Measurements from ENCODE around the gene DNAJC12.
"Not testable (repeated sequence)": the region's sequence is repeated elsewhere in the genome, so short reads cannot be mapped to it uniquely, and the experiment has no call there.

The DNAJC12 gene

DNA sequence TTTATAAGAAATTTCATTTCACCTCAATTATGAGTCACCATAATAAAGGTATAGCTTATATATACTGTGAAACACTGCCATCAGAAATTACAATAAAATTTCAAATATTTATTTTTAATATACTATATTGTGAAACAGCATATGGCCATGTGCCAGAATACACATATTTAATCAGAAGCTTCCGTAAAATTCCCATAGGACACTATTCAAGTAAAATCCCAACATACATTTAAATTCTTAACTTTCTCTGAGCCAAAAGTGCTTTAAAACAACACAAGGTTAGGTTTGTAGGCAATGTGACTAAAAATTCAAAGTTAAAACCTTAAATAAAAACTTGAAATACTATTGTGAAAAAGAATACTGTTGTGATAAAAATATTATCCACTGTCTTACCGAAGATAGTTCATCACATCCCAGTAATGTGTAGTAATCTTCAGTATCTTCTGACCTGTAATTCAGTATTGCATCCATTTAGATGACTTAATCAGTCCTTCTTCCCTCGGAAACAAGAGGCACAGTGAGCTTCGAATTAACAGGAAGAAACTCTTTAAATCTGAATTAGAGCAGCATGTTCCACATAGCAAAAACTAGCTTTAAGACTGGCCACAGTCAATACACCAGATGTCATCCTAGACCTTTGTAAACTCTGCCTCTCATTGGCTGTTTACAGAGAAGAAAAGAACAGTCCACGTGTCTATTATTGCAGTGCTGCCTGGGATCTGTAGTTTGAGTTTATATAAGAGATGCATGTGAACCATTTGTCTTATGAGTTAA lies at the start of gene DNAJC12:
DNAJC12 (minus strand) TSS at position 648 of the 774 bp plus-strand sequence; CDS start at position 471, 177 bp downstream.
- no peak for DNase-seq

DNA sequence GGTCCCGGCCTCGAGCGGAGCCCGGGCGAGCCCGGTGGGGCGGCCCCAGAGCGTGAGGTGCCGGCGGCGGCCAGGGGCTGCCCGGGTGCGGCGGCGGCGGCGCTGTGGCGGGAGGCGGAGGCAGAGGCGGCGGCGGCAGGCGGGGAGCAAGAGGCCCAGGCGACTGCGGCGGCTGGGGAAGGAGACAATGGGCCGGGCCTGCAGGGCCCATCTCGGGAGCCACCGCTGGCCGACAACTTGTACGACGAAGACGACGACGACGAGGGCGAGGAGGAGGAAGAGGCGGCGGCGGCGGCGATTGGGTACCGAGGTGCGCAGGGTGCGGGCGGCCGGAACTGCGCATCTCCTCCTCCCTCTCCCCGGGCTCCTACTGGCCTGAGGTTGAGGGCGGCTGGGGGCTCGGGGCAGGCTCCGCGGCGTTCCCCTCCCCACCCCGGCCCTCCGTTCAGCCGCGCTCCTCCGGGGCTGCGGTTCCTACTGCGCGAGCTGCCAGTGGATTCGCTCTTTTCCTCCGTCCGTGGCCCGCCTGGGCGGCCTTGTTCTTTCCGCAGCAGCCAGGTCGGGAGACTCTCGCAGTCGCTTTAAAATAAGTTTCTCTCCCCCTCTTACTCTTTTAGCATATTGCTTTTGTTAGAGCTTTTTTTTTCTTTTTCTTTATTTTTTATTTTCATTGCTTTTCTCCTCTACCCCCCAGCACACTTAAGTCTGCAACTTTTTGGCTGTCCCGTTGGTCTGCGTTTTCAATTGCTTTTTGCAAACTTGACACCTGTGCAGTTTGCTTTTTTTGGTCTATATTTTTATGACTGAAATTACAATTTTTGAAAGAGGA lies 47.1 kb upstream of the DNAJC12 start:
- DNase-seq, result peak; percentile 92

DNA sequence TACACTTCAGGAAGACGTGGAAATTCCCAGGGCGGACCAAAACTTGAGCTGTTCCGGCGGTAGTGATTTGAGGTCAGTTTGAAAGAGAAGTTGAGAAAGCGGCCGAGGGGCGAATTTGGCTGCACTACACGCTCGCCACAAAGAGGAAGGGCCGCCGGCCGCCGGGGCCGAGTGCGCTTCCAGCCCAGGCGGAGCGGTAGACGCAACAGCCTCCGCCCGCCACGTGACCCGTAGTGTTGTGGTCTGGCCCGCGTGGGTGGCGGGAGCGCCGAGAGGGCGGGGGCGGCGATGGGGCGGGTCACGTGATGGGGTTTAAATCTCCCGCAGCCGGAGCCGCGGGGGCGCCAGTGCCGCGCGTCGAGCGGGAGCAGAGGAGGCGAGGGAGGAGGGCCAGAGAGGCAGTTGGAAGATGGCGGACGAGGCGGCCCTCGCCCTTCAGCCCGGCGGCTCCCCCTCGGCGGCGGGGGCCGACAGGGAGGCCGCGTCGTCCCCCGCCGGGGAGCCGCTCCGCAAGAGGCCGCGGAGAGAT lies 46.4 kb upstream of the DNAJC12 start, which contains the start of gene SIRT1:
SIRT1 (plus strand) TSS at position 344 of the 529 bp plus-strand sequence; CDS start at position 410, 66 bp downstream.
- DNase-seq, result peak; percentile 98

DNA sequence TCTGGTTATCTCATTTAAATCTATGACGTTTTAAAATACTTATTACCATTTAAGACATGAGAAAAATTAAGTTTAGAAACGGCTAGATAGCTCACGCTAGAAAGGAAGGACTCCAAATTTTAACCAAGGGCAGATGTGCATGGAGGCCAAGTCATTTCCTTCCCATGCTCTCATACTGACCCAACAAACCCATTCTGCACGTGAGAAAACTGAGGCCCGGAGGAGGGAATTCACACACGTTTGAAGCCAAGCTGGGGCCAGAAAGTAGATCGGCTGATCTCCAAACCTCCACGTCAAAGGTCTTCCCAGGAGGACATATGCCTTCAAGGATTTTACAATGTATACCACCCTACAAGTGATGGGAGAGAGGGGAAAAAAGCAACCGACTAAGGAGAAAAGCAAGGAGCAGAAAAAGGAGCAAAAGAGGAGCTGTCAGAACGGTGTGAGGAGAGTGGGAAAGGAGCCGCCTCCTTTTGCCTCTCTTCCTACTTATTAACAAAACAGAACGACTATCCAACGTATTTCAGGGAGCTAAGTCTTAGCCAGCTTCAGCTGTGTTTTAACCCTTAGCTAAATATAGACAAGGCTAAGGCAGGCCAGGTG lies 45.8 kb upstream of the DNAJC12 start:
- DNase-seq, result no peak

DNA sequence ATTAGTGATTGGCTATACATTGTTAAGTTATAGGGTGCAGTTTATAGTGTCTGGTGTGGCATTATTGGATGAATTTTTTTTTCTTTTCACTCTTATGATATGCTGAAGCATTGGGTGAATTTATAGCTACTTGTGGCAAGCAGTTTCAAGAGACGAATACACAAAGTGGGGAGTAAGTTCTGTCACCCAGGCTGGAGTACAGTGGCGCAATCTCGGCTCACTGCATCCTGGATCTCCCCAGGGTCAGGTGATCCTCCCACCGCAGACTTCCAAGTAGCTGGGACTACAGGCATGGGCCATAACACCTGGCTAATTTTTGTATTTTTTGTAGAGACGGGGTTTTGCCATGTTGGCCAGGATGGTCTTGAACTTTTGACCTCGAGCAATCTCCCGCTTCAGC lies 40.1 kb upstream of the DNAJC12 start:
- no peak for DNase-seq

DNA sequence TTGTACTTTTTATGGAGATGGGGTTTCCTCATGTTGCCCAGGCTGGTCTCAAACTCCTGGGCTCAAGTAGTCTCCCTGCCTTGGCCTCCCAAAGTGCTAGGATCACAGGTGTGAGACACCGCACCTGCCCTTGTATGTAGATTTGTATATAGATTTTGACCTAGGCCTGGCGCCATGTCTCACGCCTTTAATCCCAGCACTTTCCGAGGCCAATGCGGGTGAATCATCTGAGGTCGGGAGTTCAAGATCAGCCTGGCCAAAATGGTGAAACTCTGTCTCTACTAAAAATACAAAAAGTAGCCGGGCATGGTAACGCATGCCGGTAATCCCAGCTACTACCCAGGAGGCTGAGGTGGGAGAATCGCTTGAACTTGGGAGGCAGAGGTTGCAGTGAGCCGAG lies 39.4 kb upstream of the DNAJC12 start:
- not testable (repeated sequence) for DNase-seq

DNA sequence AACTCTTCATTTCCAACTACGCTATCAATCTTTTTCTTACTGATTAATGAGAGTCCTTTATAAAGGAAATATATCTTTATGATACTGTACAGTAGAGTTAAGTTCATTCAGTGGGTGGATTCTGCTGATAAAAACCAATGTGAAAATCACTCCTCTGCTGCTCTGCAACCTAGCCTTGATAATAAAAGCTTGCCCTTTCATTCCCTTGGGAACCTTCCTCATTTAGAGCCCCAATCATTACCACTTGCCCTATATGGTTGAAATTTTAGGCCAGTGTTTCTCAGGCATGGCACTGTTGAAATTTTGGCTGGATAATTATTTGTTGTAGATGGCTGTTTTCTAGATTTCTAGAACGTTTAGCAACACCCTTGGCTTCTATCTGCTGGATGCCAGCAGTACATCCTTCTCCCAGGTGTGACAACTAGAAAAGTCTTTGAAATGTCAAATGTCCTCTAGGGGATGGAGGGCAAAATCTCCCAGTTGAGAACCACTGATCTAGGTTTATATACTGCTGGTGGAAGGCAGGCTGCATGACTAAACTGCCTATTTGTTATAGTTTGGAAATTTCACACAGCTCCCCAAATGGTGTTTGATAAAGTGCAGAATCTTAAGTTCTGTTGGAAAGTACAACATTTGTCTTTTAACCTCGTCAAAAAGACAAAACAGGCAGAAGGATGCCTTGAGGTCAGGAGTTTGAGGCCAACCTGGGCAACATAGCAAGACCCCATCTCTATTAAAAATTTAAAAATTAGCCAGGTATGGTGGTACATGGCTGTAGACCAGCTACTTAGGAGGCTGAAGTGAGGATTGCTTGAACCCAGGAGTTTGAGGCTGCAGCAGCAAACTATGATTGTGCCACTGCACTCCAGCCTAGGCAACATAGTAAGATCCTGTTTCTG lies 37.6 kb upstream of the DNAJC12 start:
- DNase-seq, result no peak

DNA sequence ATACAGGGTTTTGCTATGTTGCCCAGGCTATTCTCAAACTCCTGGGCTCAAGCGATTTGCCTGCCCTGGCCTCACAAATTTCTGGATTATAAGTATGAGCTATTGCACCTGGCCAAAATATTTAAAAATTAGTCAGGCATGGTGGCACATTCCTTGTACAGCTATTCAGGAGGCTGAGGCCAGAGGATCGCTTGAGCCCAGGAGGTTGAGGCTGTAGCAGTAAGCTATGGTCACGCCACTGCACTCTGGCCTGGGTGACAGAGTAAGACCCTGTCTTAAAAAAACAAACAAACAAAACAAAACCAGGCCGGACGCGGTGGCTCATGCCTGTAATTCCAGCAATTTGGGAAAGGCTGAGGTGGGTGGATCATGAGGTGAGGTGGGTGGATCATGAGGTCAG lies 32.0 kb upstream of the DNAJC12 start:
- no peak for DNase-seq

DNA sequence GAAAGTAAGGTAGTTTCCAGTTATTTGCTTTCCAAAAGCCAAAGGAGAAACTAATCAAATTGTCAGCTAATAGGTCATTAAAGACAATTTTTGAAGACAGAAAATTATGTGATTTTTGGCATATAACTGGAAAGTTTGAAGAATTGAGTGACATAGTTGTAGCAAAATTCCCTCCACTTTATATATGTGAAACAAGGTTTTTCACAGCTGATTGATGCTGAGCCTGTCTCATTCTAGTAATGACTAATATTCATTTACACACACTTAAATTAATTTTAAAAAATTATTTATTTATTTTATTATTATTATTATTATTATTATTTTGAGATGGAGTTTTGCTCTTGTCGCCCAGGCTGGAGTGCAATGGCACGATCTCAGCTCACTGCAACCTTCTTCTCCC lies 30.1 kb upstream of the DNAJC12 start:
- DNase-seq, result no peak

DNA sequence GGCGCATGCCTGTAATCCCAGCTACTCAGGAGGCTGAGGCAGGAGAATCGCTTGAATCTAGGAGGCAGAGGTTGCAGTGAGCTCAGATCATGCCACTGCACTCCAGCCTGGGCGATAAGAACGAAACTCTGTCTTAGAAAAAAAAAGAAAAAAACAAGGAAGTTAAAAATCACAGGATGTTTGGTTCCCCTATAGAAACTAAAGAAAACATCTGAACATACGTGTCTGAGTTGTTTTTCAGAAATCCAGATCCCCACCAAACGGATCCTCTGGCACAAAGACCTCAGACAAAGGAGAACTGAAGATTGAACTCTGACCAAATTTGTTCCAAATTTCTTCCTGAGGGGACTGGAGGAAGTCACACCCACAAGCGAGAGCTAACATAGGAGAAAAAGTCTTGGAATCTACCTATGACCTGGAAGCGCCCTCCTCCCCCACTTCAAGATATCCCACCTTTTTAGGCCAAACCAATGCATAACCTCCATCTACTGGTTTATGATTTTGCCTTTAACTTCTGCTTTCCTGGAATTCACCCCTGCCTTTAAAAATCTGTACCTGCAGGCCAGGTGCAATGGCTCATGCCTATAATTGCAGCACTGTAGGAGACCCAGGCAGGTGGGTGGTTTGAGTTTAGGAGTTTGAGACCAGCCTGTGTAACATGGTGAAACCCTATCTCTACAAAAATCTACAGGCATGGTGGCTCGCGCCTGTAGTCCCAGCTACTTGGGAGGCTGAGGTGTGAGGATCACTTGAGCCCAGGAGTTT lies 26.8 kb upstream of the DNAJC12 start:
- DNase-seq, result no peak

DNA sequence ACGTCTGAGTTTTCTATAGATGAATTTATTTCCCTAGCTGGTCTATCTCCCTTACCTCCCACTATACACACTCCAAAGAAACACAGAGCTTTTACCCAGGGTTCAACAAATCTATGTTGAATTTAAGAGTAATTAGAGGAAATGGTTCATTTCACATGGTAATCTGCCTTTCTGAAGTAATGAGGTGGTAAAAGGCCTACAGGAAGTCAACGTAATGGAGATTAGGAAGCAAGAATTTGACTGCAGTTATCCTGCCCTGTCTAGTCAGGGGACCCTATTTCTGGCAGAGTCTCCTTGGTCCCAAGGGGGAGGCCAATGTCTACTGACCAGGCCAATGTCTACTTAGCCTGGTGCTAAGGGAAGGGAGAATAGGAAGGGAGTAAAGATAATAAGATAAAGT lies 25.1 kb upstream of the DNAJC12 start:
- no peak for DNase-seq

DNA sequence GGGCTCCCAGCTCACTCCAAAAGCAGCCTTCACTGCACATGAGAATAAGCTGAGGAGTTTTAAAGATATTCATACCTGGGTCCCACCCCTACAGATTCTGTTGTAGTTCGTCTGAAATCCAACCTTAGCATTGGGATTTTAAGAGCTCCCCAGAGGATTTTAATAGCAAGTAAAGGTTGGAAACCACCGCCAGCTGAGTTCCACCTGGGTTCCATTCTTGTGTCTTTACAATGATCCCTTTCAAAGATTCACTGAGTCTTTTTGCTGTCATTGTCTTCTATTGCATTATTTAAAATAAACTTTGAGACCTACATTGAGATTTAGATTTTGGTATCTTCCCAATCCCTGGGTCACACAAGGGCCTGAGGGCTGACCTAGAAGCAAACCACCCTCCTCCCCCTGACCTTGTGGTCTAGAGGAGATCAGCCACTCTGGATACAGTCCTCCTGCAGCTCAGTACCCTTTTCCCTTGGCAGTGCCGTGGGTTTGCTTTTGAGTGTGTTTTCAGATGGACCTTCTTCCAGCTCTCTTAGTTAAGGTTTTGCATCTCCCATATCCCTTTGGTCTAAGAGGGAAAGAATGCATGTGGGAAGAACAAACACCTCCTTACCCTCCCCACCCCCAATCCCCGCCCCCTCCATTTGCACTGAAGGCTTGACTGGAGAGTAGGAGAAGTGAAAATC lies 23.9 kb upstream of the DNAJC12 start:
- DNase-seq, result no peak

DNA sequence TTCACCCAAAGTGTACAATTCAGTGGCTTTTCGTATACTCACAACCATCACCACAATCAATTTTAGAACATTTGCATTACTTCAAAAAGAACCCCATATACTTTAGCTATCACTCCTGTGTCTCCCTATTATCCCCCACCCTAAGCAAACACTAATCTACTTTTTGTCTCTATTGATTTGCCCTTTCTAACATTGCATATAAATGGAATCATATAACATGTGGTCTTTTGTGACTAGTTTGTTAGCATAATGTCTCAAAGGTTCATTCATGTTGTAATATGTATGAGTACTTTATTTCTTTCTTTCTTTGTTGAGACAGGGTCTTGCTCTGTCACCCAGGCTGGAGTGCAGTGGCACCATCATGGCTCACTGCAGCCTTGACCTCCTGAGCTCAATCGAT lies 21.0 kb upstream of the DNAJC12 start:
- DNase-seq, result no peak

DNA sequence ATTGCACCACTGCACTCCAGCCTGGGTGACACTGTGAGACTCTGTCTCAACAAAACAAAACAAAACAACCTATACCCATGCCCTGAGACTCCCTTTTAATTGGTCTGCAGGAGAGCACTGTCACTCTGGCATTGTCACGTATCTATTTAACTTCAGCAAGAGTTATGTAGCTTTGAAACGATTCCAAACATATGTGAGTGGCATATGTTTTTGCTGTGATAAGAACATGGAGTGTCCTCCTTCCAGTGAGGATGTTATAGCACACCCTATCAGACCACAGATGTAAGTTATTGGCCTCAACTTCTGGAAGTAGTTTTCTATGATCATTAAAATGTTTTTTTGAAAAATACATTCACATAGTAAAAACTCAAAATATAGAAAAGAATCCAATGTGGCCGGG lies 15.5 kb upstream of the DNAJC12 start:
- DNase-seq, result no peak

DNA sequence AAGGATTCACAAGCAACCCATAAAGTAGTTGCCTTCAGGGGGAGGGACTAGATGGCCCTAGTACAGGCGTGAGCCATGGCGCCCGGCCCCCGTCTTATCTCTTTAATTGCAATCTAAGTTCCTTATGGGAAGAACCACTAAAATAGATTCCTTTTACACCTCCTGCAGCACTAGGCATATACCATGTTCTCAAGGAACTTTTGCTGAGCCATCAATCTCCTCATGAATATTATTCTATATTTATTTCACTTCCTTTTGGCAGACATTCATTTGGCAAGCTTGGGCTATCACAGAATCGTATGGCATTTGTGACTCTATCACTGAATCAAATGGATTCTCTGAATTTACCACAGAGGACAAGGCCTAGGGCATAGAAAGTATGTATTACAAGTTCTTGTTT lies 14.8 kb upstream of the DNAJC12 start:
- DNase-seq, result no peak

DNA sequence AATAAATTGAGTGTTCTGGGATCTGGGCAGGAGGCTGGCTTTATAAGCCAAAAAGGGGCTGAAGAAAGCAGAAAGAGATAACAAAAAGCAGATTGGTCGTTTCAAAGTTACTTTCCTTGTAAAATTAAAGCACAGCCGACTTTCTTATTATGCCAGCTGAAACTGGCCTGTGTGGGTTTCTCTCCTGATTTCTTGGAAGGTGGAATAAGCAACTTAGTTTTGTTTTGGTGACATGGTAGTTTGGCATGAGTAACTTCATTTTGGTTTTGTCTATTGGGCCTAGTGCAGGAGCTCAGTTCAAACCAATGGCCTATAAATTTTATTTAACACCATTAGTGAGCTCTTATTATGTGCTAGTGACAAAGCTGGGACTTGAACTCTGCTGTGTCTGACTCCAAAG lies 13.2 kb upstream of the DNAJC12 start:
- DNase-seq, result no peak

DNA sequence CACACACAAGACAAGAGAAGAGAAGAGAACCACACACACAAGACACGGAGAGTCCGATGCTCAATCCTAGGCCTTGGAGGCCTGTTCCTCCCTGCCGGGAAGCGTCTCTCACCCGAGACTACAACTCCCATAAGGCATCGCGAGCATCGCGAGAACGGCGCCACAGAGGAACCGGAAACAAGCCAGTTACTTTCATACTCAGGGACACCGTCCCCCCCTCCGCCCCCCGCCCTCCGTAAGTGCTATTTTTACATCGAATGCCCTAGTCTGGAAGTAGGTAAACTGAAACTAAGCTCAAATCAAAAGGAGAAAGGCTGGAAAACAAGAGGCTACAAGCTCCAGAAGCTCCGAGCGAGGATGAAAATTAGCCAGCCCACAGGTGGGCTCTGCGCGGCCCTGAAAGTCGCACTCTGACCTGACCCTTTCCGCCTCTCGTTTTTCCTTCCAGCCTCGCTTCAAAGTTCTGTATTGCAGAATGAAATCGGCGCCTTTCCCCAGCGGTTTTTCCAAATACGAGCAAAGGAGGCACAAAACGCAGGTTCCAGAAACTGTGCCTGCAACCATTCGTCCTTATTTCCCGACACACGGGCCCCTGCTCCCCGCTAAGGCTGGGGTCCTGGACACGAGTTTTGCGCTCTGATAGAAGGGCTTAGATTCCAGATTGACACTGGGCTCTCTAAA lies 11.5 kb upstream of the DNAJC12 start:
- peak; percentile 97 for DNase-seq

DNA sequence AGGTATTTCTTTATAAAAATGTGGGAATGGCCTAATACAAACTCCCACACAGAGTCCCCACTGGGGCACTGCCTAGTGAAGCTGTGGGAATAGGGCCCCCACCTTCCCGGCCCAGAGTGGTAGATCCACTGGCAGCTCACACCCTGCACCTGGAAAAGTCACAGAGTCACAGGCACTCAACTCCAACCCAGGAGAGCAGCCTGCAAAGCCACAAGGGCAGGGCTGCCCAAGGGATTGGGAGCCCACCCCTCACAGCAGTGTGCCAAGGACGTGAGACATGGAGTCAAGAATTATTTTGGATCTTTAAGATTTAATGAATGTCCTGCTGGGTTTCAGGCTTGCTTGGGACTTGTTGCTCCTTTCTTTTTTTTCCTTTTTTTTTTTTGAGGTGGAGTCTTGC lies 5.3 kb upstream of the DNAJC12 start:
- no peak for DNase-seq

DNA sequence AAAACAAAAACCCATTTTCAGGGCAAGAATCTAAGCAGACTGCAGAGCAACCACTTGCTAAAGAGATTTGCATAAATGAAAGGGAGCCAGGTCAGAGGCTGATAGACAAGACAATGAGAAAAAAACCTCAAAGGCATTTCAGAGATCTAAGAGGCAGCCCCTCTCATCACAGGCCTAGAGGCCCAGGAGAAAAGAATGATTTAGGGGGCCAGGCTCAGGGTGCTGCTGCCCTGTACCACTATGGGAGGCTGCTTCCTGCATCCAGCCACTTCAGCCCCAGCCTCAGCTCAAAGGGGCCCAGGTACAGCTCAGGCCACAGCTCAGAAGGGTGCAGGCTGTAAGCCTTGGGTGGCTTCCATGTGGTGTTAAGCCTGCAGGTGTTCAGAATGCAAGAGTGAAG lies 3.7 kb upstream of the DNAJC12 start:
- DNase-seq, result no peak

DNA sequence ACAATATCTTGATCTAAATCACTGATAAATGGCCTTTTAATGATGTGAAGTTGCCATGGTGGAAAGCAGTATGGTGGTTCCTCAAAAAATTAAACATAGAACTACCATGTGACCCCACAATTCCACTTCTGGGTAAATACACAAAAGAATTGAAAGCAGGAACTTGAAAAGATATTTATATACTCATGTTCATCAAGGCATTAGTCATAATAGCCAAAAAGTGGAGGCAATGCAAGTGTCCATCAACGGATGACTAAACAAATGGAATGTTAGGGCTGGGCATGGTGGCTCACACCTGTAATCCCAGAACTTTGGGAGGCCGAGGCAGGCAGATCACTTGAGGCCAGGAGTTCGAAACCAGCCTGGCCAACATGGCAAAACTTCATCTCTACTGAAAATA lies 2.0 kb upstream of the DNAJC12 start:
- no peak for DNase-seq

All from activated effector memory CD4-positive, alpha-beta T cell treated with anti-CD3 and anti-CD28 coated beads, Interleukin-2, amount 50 U/mL, for 16 hours (primary cell).